Ascending aorta (tissue), 2 donors: ENCODE data around the gene FAM222B. TPM values are rescaled to one million over a fixed set of nuclear protein-coding genes. Genes with fewer than 3 reads are reported as not detected.

ENCODE experiments used
- DNase-seq, 2 donors: peaks; one replicate each; pipeline ENCODE4 v3.0.0-alpha.2; 2019; ENCODE audit warnings: low spot score in 2 of 2
- H3K27ac ChIP-seq, 2 donors: fragments of 200-600 bp; sonication (generic); one replicate each; pipeline ENCODE4 v1.5.1; 2016 to 2017; ENCODE audit warnings: mild to moderate bottlenecking in 1 of 2
- H3K27me3 ChIP-seq: fragments of 200-600 bp; sonication (generic); one replicate; pipeline ENCODE4 v1.5.1; 2017
- H3K36me3 ChIP-seq, 2 donors: fragments of 200-600 bp; sonication (generic); one replicate each; pipeline ENCODE4 v1.5.1; 2016
- H3K4me1 ChIP-seq, 2 donors: fragments of 200-600 bp; sonication (generic); one replicate each; pipeline ENCODE4 v1.5.1; 2016 to 2017; ENCODE audit warnings: mild to moderate bottlenecking in 1 of 2
- H3K4me3 ChIP-seq, 2 donors: fragments of 200-600 bp; sonication (generic); one replicate each; pipeline ENCODE4 v1.5.1; 2016 to 2017; ENCODE audit warnings: mild to moderate bottlenecking in 1 of 2
- H3K9me3 ChIP-seq, 2 donors: fragments of 200-600 bp; sonication (generic); one replicate each; pipeline ENCODE4 v1.5.1; 2016
- intact Hi-C: fragments of 100-400 bp; cut with DNase I; formaldehyde crosslinking; loops from one replicate; pipeline ENCODE4 v1.15.1; 2023
- total RNA-seq: library from RNA; depleted of rRNA; stranded (reverse); fragments of >200 nt; gene quantifications from one replicate; pipeline ENCODE4 v1.1.0, GENCODE V29; 2016
- TF ChIP-seq, protein P1 (sequence below), 3 experiments: fragments of 200-600 bp in 2 of 3; fragments of 450-650 bp in 1 of 3; sonication (generic) in 2 of 3; IDR thresholded peaks; one replicate each; pipeline ENCODE4 v1.5.1; 2016 to 2019; ENCODE audit warnings: antibody characterized with exemption in 3 of 3, mild to moderate bottlenecking in 1 of 3, moderate library complexity in 1 of 3

The FAM222B gene
- total RNA-seq, 1 donor from 2014 or later = 30.7 TPM

DNA sequence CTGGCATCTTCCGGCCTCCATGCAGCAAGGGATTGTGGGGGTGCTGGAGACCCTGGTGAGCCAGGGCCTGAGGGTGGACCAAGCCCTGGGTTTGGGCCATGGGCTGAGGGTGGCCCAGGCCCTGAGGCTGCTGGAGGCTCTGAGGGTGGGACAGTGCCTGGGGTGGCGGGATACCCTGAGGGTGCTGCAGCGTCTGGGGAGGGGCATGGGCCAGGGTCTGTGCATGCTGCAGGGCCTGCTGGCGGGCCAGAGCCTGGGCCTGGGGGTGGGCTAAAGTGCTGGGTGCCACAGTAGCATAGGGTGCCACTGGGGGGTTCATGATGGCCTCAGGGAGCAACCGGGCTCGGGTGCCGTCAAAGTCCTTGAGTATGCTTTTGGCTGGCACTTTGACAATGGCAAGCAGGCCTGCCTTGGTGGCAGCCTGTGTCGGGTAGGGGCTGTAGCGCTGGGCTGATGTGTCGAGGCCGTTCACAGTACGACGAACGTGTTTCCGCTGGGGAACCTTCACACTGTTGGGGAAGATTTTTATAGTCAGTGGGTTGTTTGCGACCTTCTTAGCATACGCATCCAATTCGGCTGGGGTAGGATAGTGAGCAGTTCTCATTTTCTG lies 83.2 kb downstream of the FAM222B start:
- Histone ChIP-seq H3K36me3 (peaks cover 16 to 25% of the 10 kb centered on the region in 2 donors), H3K9me3 (no peaks in the 10 kb centered on the region), H3K4me3 (no peak overlapping the region), H3K4me1 (no peaks in the 10 kb centered on the region), H3K27me3 (no peaks in the 10 kb centered on the region), H3K27ac (no peak overlapping the region)
- DNase-seq = no peak
- intact Hi-C loops = no loop called here
- TF ChIP-seq, protein P1, sequence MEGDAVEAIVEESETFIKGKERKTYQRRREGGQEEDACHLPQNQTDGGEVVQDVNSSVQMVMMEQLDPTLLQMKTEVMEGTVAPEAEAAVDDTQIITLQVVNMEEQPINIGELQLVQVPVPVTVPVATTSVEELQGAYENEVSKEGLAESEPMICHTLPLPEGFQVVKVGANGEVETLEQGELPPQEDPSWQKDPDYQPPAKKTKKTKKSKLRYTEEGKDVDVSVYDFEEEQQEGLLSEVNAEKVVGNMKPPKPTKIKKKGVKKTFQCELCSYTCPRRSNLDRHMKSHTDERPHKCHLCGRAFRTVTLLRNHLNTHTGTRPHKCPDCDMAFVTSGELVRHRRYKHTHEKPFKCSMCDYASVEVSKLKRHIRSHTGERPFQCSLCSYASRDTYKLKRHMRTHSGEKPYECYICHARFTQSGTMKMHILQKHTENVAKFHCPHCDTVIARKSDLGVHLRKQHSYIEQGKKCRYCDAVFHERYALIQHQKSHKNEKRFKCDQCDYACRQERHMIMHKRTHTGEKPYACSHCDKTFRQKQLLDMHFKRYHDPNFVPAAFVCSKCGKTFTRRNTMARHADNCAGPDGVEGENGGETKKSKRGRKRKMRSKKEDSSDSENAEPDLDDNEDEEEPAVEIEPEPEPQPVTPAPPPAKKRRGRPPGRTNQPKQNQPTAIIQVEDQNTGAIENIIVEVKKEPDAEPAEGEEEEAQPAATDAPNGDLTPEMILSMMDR (IDR thresholded peaks at IDR 0.05) = no peak

DNA sequence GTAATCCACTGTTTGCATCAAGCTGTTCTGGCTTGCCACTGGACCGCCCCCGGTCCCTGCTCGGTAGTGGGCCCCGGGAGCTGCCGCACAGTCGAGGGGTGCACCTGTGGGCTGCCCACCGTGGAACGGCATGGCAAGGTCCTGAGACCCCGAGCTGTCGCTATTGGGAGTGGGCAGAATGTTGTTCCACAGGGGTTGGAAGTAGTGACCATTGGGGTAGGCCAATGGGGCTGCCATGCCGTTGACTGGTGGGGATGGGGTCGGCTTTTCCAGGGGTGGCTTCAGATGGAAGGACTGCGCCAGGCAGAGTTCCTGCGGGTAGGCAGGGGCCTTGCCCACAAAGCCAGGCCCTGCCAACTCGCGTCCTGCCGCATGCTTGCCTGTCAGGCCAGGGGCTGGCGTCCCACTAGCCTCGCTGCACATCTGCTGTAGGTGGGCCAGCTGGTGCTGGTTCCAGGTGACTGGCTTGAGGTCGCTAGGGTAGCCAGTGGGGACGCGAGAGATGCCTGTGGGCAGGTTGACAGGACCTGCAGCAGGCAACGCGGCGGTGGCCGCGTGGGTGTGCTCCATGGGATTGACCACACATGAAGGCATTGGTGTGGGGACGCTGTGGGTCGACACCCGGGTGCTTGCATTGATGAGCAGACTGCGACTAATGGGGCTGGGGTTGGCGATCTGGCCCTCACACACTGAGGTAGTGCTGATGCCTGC lies 84.0 kb downstream of the FAM222B start:
- Histone ChIP-seq H3K9me3 (no peaks in the 10 kb centered on the region), H3K27ac (no peak overlapping the region), H3K4me3 (no peak overlapping the region), H3K4me1 (no peaks in the 10 kb centered on the region), H3K36me3 (peaks cover 15 to 24% of the 10 kb centered on the region in 2 donors), H3K27me3 (no peaks in the 10 kb centered on the region)
- intact Hi-C loops = no loop called here
- TF ChIP-seq, protein P1 (IDR thresholded peaks at IDR 0.05) = no peak
- no peak for DNase-seq

DNA sequence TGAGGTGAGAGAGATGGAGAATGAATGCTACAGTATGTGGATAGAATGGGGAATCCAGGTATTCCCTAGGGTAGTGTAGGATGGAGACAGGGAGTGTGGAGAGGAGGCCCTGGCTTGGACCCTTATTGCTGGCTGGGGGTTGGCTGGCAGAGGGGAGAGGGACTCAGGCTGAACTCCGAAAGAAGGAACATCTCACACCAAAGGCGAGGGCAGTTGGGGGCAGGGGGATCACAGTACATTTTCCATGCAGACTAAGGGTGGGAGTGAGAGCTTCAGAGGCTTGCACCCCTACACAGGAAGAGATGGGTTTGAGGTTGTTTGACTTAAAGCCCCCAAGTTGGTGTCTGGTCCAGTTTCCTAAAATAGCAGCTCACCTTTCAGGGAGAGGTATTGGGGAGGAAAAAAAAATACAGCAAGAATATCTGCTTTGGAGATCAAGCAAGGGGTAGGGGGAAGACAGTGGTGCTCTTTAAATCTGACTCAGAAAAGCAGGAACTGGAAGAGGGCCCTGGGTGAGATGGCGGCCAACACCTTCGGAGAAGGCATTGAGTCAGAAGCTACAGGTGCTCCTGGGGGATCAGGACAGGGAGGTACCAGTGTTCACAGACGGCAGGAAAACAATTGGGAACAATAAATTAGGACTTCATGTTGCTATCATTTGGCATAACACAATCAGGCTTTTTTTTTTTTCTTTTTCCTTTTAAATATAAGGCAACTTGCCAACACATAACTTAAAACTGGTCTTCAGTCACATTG lies 86.4 kb downstream of the FAM222B start:
- intact Hi-C loops = no loop called here
- H3K9me3 ChIP-seq = no peaks in the 10 kb centered on the region
- no peak overlapping the region for H3K4me3 ChIP-seq
- H3K27ac ChIP-seq = no peak overlapping the region
- H3K4me1 ChIP-seq = no peaks in the 10 kb centered on the region
- DNase-seq = no peak
- peaks cover 15 to 24% of the 10 kb centered on the region in 2 donors for H3K36me3 ChIP-seq
- TF ChIP-seq, protein P1 (IDR thresholded peaks at IDR 0.05) = no peak
- no peaks in the 10 kb centered on the region for H3K27me3 ChIP-seq

DNA sequence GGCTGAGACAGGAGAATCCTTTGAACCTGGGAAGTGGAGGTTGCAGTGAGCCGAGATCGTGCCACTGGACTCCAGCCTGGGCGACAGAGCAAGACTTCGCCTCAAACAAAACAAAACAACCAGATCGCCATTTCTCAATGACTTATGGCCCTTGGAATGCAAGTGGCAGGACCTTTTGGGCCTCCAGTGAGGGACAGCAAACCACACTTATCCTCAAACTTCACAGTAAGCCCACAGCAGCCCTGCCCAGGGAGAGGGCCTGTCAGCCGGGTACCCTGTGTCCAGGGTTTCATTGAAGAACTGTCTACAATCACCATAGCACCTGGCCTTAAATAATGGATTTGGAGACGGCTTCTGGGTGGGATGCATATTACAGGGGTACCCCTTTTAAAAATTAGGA lies 87.1 kb downstream of the FAM222B start:
- H3K9me3 ChIP-seq = no peaks in the 10 kb centered on the region
- TF ChIP-seq, protein P1 (IDR thresholded peaks at IDR 0.05) = no peak
- intact Hi-C loops = no loop called here
- H3K4me3 ChIP-seq = no peak overlapping the region
- no peak overlapping the region for H3K27ac ChIP-seq
- H3K36me3 ChIP-seq = peaks cover 15 to 24% of the 10 kb centered on the region in 2 donors
- no peak for DNase-seq
- H3K27me3 ChIP-seq = no peaks in the 10 kb centered on the region
- H3K4me1 ChIP-seq = no peaks in the 10 kb centered on the region

DNA sequence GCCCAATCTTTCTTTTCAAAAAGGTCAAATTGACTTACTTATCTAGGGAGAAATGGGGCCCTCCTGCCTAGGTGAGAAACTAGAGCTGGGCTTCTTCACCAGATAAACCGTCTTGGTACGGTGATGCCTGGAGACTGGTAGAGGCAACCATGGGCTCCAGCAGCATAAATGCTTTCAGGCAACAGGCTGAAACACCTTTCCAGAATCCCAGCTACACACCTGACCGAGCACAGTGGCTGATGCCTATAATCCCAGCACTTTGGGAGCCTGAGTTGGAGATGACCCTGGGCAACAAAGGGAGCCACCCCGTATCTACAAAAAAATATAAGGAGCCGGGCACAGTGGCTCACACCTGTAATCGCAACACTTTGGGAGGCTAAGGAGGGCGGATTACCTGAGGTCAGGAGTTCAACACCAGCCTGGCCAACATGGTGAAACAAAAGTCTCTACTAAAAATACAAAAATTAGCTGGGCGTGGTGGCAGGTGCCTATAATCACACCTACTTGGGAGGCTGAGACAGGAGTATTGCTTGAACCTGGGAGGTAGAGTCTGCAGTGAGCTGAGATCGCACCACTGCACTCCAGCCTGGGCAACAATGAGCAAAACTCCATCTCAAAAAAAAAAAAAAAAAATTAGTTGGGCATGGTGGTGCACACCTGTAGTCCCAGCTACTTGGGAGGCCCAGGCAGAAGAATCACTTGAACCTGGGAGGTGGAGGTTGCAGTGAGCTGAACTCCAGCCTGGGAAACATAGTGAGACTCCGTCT lies 90.8 kb downstream of the FAM222B start:
- Histone ChIP-seq H3K9me3 (no peaks in the 10 kb centered on the region), H3K4me3 (no peak overlapping the region), H3K27ac (no peak overlapping the region), H3K4me1 (peaks cover 1 to 3% of the 10 kb centered on the region in 2 donors), H3K27me3 (no peaks in the 10 kb centered on the region), H3K36me3 (peaks cover 7 to 18% of the 10 kb centered on the region in 2 donors)
- DNase-seq = no peak
- TF ChIP-seq, protein P1 (IDR thresholded peaks at IDR 0.05) = no peak
- intact Hi-C loops = no loop called here
